HEK293 (cell line): ENCODE data around the gene AK8.

Source experiments
- CTCF ChIA-PET: fragments of 350-600 bp; formaldehyde crosslinking; extraction: SDS; loops from one replicate; lab custom pipeline; 2021; ENCODE audit warnings: antibody characterized with exemption; lab: Yijun Ruan, JAX
- POLR2A ChIA-PET: fragments of 300-600 bp; formaldehyde crosslinking; extraction: SDS; loops from one replicate; lab custom pipeline; 2020; ENCODE audit warnings: antibody characterized with exemption, inconsistent platforms; lab: Yijun Ruan, JAX
- H3K27ac ChIP-seq: fragments of 200-500 bp; sonication (Bioruptor generic); 2 replicates; pipeline ENCODE4 v1.5.1; 2014; ENCODE audit warnings: low read depth, low read length, control low read depth, inconsistent platforms; ENCODE audit errors: extremely low read depth
- H3K36me3 ChIP-seq, 2 experiments: fragments of 200-500 bp in 1 of 2; sonication (Bioruptor generic) in 1 of 2; 1 replicate in 1 of 2; 2 replicates in 1 of 2; pipeline ENCODE4 v1.5.1; 2014 to 2017; ENCODE audit warnings: inconsistent platforms in 2 of 2, low read length in 2 of 2; ENCODE audit not compliant: control insufficient read depth in 2 of 2, insufficient read depth in 1 of 2
- H3K4me1 ChIP-seq: fragments of 200-500 bp; sonication (Bioruptor generic); 2 replicates; pipeline ENCODE4 v1.5.1; 2014; ENCODE audit warnings: mild to moderate bottlenecking, low read length, inconsistent platforms; ENCODE audit not compliant: control insufficient read depth, insufficient read depth
- H3K4me3 ChIP-seq: 2 replicates; pipeline ENCODE4 v1.5.1; 2011; ENCODE audit warnings: low read depth, mild to moderate bottlenecking, control low read depth, low read length, moderate library complexity
- H3K9me3 ChIP-seq: fragments of 200-500 bp; sonication (Bioruptor generic); 2 replicates; pipeline ENCODE4 v1.5.1; 2014; ENCODE audit warnings: low read depth, low read length, inconsistent platforms; ENCODE audit not compliant: control insufficient read depth, insufficient read depth
- BCL11B ChIP-seq: fragments of 450-650 bp; formaldehyde crosslinking; IDR thresholded peaks from 2 replicates; pipeline ENCODE4 v1.5.1; 2016; ENCODE audit warnings: low read depth, missing biosample characterization, missing genetic modification characterization
- GLI2 ChIP-seq: fragments of 450-650 bp; formaldehyde crosslinking; IDR thresholded peaks from 2 replicates; pipeline ENCODE4; 2017; ENCODE audit warnings: missing biosample characterization, missing genetic modification characterization, low read depth, borderline replicate concordance
- GLI4 ChIP-seq: fragments of 450-650 bp; formaldehyde crosslinking; IDR thresholded peaks from 2 replicates; pipeline ENCODE4 v1.5.1; 2016; ENCODE audit warnings: missing biosample characterization, missing genetic modification characterization
- GLIS1 ChIP-seq: fragments of 450-650 bp; formaldehyde crosslinking; IDR thresholded peaks from 2 replicates; pipeline ENCODE4 v1.5.1; 2016; ENCODE audit warnings: missing biosample characterization, missing genetic modification characterization
- KLF8 ChIP-seq: fragments of 450-650 bp; formaldehyde crosslinking; IDR thresholded peaks from 2 replicates; pipeline ENCODE4 v1.5.1; 2016; ENCODE audit warnings: missing biosample characterization, missing genetic modification characterization
- SCRT2 ChIP-seq: fragments of 450-650 bp; formaldehyde crosslinking; IDR thresholded peaks from 2 replicates; pipeline ENCODE4 v1.5.1; 2016; ENCODE audit warnings: missing biosample characterization, missing genetic modification characterization
- SETDB1 ChIP-seq: IDR thresholded peaks from one replicate; pipeline ENCODE4 v1.6.1; 2017; ENCODE audit warnings: mild to moderate bottlenecking, low read length, moderate library complexity, mixed read lengths; ENCODE audit not compliant: insufficient read length
- ZBTB1 ChIP-seq: fragments of 450-650 bp; formaldehyde crosslinking; IDR thresholded peaks from 2 replicates; pipeline ENCODE4 v1.5.1; 2016; ENCODE audit warnings: missing biosample characterization, missing genetic modification characterization
- ZBTB20 ChIP-seq: fragments of 450-650 bp; formaldehyde crosslinking; IDR thresholded peaks from 2 replicates; pipeline ENCODE4 v1.5.1; 2016; ENCODE audit warnings: missing biosample characterization, missing genetic modification characterization
- ZBTB7A ChIP-seq: fragments of 450-650 bp; formaldehyde crosslinking; IDR thresholded peaks from 2 replicates; pipeline ENCODE4 v1.5.1; 2016; ENCODE audit warnings: low read depth, missing biosample characterization, missing genetic modification characterization
- ZNF138 ChIP-seq: fragments of 450-650 bp; formaldehyde crosslinking; IDR thresholded peaks from 2 replicates; pipeline ENCODE4 v1.5.1; 2016; ENCODE audit warnings: missing biosample characterization, missing genetic modification characterization, borderline replicate concordance
- ZNF221 ChIP-seq: fragments of 450-650 bp; formaldehyde crosslinking; IDR thresholded peaks from 2 replicates; pipeline ENCODE4 v1.5.1; 2017; ENCODE audit warnings: missing biosample characterization, missing genetic modification characterization, borderline replicate concordance
- ZNF416 ChIP-seq: fragments of 450-650 bp; formaldehyde crosslinking; IDR thresholded peaks from 2 replicates; pipeline ENCODE4 v1.5.1; 2016; ENCODE audit warnings: missing biosample characterization, missing genetic modification characterization
- ZNF48 ChIP-seq: fragments of 450-650 bp; formaldehyde crosslinking; IDR thresholded peaks from 2 replicates; pipeline ENCODE4 v1.5.1; 2016; ENCODE audit warnings: missing biosample characterization, missing genetic modification characterization
- ZNF510 ChIP-seq: fragments of 450-650 bp; formaldehyde crosslinking; IDR thresholded peaks from 2 replicates; pipeline ENCODE4 v1.5.1; 2018; ENCODE audit warnings: mild to moderate bottlenecking, missing genetic modification characterization, missing biosample characterization; ENCODE audit not compliant: insufficient replicate concordance
- ZNF521 ChIP-seq: fragments of 450-650 bp; formaldehyde crosslinking; IDR thresholded peaks from 2 replicates; pipeline ENCODE4 v1.5.1; 2017; ENCODE audit warnings: missing biosample characterization, mild to moderate bottlenecking, missing genetic modification characterization
- ZNF624 ChIP-seq: fragments of 450-650 bp; formaldehyde crosslinking; IDR thresholded peaks from 2 replicates; pipeline ENCODE4 v1.5.1; 2017; ENCODE audit warnings: missing biosample characterization, missing genetic modification characterization
- ZNF658 ChIP-seq: fragments of 450-650 bp; formaldehyde crosslinking; IDR thresholded peaks from 2 replicates; pipeline ENCODE4; 2016; ENCODE audit warnings: missing biosample characterization, missing genetic modification characterization
- ZNF707 ChIP-seq: fragments of 450-650 bp; formaldehyde crosslinking; IDR thresholded peaks from 2 replicates; pipeline ENCODE4 v1.5.1; 2016; ENCODE audit warnings: missing biosample characterization, missing genetic modification characterization
- ZNF747 ChIP-seq: fragments of 450-650 bp; formaldehyde crosslinking; IDR thresholded peaks from 2 replicates; pipeline ENCODE4 v1.5.1; 2016; ENCODE audit warnings: missing biosample characterization, missing genetic modification characterization
- ZNF792 ChIP-seq: fragments of 450-650 bp; formaldehyde crosslinking; IDR thresholded peaks from 2 replicates; pipeline ENCODE4 v1.5.1; 2016; ENCODE audit warnings: missing biosample characterization, missing genetic modification characterization
- TF ChIP-seq, protein P1 (sequence below): fragments of 450-650 bp; formaldehyde crosslinking; IDR thresholded peaks from 2 replicates; pipeline ENCODE4 v1.5.1; 2017; ENCODE audit warnings: missing biosample characterization, missing genetic modification characterization
- TF ChIP-seq, protein P2 (sequence below): fragments of 450-650 bp; formaldehyde crosslinking; IDR thresholded peaks from 2 replicates; pipeline ENCODE4 v1.5.1; 2016; ENCODE audit warnings: missing biosample characterization, missing genetic modification characterization
- TF ChIP-seq, protein P3 (sequence below): fragments of 450-650 bp; formaldehyde crosslinking; IDR thresholded peaks from 2 replicates; pipeline ENCODE4 v1.5.1; 2016; ENCODE audit warnings: missing biosample characterization, missing genetic modification characterization
- TF ChIP-seq, protein P4 (sequence below): fragments of 450-650 bp; formaldehyde crosslinking; IDR thresholded peaks from 2 replicates; pipeline ENCODE4 v1.5.1; 2016; ENCODE audit warnings: missing biosample characterization, missing genetic modification characterization

AK8 gene

DNA sequence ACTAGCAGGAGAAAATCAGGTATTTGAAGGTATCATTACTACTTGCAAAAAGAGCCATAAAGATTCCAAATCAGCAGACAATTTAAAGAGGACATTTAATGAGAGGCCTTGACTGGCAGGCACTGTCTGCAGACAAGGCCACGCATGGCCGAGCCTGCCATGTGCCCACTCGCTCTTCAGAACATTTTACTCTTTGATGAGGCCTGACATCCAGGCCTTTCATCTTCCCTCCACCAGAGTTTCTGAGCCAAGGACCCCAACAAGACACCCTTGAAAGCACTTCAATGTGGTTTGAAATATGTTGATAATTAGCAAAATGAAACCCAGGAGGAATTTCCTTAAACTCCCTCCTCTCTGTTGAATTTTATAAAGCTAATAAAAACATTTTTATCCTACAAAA is 16.4 kb downstream of the AK8 start (continued):
- TF ChIP-seq, protein P1, sequence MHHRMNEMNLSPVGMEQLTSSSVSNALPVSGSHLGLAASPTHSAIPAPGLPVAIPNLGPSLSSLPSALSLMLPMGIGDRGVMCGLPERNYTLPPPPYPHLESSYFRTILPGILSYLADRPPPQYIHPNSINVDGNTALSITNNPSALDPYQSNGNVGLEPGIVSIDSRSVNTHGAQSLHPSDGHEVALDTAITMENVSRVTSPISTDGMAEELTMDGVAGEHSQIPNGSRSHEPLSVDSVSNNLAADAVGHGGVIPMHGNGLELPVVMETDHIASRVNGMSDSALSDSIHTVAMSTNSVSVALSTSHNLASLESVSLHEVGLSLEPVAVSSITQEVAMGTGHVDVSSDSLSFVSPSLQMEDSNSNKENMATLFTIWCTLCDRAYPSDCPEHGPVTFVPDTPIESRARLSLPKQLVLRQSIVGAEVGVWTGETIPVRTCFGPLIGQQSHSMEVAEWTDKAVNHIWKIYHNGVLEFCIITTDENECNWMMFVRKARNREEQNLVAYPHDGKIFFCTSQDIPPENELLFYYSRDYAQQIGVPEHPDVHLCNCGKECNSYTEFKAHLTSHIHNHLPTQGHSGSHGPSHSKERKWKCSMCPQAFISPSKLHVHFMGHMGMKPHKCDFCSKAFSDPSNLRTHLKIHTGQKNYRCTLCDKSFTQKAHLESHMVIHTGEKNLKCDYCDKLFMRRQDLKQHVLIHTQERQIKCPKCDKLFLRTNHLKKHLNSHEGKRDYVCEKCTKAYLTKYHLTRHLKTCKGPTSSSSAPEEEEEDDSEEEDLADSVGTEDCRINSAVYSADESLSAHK (tag by site-specific recombination): no peak
- TF ChIP-seq, protein P2, sequence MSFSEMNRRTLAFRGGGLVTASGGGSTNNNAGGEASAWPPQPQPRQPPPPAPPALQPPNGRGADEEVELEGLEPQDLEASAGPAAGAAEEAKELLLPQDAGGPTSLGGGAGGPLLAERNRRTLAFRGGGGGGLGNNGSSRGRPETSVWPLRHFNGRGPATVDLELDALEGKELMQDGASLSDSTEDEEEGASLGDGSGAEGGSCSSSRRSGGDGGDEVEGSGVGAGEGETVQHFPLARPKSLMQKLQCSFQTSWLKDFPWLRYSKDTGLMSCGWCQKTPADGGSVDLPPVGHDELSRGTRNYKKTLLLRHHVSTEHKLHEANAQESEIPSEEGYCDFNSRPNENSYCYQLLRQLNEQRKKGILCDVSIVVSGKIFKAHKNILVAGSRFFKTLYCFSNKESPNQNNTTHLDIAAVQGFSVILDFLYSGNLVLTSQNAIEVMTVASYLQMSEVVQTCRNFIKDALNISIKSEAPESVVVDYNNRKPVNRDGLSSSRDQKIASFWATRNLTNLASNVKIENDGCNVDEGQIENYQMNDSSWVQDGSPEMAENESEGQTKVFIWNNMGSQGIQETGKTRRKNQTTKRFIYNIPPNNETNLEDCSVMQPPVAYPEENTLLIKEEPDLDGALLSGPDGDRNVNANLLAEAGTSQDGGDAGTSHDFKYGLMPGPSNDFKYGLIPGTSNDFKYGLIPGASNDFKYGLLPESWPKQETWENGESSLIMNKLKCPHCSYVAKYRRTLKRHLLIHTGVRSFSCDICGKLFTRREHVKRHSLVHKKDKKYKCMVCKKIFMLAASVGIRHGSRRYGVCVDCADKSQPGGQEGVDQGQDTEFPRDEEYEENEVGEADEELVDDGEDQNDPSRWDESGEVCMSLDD (tag by site-specific recombination): no peak
- TF ChIP-seq ZNF792 (tag by site-specific recombination) (no peak), ZNF624 (no peak)
- TF ChIP-seq, all 188 proteins: peak for 0

DNA sequence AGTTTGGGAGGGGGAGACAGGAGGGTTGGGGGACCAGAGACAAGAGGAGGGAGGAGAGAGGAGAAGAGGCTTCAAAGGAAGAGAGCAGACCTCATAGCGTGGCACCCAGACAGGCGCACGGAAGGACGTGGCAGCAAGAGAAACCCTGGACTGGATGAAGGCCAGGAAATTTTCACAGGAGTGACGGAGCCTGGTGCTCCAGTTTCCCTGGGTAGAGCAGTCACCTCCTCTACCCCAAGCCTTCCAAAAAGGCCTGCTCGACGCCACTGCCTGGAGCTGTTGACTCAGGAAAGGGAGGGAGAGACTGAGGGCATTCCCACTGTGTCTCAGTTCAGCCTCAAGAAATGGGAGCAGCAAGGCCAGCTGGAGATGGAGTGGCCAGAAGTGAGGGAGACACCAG is 19.3 kb downstream of the AK8 start:
- Histone ChIP-seq H3K9me3 (no peaks in the 10 kb centered on the region), H3K4me1 (no peaks in the 10 kb centered on the region), H3K36me3 (no peaks in the 10 kb centered on the region), H3K4me3 (no peak overlapping the region), H3K27ac (no peak overlapping the region)
- ChIA-PET CTCF (interaction anchor here (0.6 to 0.7 kb wide), 5 partner anchors 8 to 455 kb away, joined by 3 to 4 read pairs (median 3); no protein-coding TSS in a partner anchor), POLR2A (no interaction called here)
- TF ChIP-seq SCRT2 (tag by site-specific recombination) (no peak), ZNF510 (tag by site-specific recombination) (no peak), ZBTB20 (tag by site-specific recombination) (no peak), ZNF707 (tag by site-specific recombination) (no peak)

DNA sequence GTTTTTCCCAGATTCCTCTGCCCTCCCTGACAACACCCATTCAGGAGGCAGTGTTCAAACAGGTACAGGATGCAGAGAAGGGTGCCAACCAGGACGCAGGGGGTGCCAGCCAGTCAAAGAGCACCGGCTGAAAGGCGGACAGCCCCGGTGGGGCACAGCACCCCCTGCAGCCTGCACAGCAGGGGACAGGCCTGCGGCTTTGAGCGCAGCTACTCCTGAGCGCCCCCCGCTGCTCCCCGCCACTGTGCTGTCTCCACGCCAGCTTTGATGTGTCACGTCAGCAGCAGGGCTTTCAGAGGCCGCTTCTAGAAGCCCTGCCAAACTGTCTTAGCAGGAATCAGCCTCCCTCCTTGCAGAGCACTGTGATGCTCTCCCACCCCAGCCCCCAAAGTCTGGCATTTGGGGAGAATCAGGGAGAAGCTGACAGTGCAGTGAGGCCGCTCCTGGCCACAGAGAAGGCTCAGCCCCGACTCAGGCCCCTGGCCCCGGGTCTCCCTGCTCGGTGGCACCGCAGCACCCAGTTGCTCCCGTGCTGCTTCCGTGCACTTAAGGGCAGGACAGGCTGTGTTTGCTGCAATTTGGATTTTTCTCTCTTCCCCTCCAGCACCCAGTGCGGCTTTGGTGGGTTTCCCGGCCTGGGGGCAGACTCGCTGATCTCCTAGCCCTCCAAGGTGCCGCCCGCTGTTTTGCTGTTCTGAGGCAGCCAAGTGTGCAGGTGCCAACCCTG is 20.3 kb downstream of the AK8 start:
- Histone ChIP-seq H3K36me3 (no peaks in the 10 kb centered on the region), H3K27ac (no peak overlapping the region), H3K4me1 (no peaks in the 10 kb centered on the region), H3K9me3 (no peaks in the 10 kb centered on the region), H3K4me3 (no peak overlapping the region)
- ChIA-PET POLR2A (no interaction called here), CTCF (interaction anchor here (0.6 to 1.2 kb wide), 3 partner anchors 9 to 115 kb away, joined by 3 to 4 read pairs (median 3); no protein-coding TSS in a partner anchor)
- TF ChIP-seq ZNF221 (tag by site-specific recombination): no peak
- TF ChIP-seq, protein P3, sequence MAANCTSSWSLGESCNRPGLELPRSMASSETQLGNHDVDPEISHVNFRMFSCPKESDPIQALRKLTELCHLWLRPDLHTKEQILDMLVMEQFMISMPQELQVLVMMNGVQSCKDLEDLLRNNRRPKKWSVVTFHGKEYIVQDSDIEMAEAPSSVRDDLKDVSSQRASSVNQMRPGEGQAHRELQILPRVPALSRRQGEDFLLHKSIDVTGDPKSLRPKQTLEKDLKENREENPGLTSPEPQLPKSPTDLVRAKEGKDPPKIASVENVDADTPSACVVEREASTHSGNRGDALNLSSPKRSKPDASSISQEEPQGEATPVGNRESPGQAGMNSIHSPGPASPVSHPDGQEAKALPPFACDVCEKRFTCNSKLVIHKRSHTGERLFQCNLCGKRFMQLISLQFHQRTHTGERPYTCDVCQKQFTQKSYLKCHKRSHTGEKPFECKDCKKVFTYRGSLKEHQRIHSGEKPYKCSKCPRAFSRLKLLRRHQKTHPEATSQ: no peak
- TF ChIP-seq, protein P4, sequence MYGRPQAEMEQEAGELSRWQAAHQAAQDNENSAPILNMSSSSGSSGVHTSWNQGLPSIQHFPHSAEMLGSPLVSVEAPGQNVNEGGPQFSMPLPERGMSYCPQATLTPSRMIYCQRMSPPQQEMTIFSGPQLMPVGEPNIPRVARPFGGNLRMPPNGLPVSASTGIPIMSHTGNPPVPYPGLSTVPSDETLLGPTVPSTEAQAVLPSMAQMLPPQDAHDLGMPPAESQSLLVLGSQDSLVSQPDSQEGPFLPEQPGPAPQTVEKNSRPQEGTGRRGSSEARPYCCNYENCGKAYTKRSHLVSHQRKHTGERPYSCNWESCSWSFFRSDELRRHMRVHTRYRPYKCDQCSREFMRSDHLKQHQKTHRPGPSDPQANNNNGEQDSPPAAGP (tag by site-specific recombination): no peak
- no peak for TF ChIP-seq GLI4 (tag by site-specific recombination)
- no peak for TF ChIP-seq ZNF658 (tag by site-specific recombination)
- TF ChIP-seq ZBTB1 (tag by site-specific recombination): no peak
- 0 out of 2 replicates have a peak, but pooled peaks have one; percentile 52 for TF ChIP-seq BCL11B (tag by site-specific recombination)
- no peak for TF ChIP-seq ZNF416 (tag by site-specific recombination)
- peak; percentile 98 for TF ChIP-seq GLIS1
- no peak for TF ChIP-seq ZNF48 (tag by site-specific recombination)
- no peak for TF ChIP-seq ZNF747 (tag by site-specific recombination)
- no peak for TF ChIP-seq GLI2 (tag by site-specific recombination)
- TF ChIP-seq SETDB1: no peak
- no peak for TF ChIP-seq ZNF521 (tag by site-specific recombination)
- no peak for TF ChIP-seq ZBTB7A (tag by site-specific recombination)
- TF ChIP-seq KLF8 (tag by site-specific recombination): no peak
- no peak for TF ChIP-seq ZNF138 (tag by site-specific recombination)
